Testis (tissue), 3 donors: ENCODE results near the gene SLC26A8. TPM values are rescaled to one million over a fixed set of nuclear protein-coding genes. Genes with fewer than 3 reads are reported as not detected.
"Not testable (repeated sequence)": the region's sequence is repeated elsewhere in the genome, so short reads cannot be mapped to it uniquely, and the experiment has no call there.

Experiments
- DNase-seq: peaks from one replicate; pipeline ENCODE4 v3.0.0-alpha.2; 2019
- H3K27ac ChIP-seq, 2 donors: fragments of 200-600 bp; sonication (generic); one replicate each; pipeline ENCODE4 v1.5.1; 2019
- H3K27me3 ChIP-seq: fragments of 200-600 bp; sonication (generic); one replicate; pipeline ENCODE4 v1.5.1; 2019
- H3K36me3 ChIP-seq: fragments of 200-600 bp; sonication (generic); one replicate; pipeline ENCODE4 v1.5.1; 2017; ENCODE audit warnings: low read depth; ENCODE audit errors: missing control alignments
- H3K4me1 ChIP-seq: fragments of 200-600 bp; sonication (generic); one replicate; pipeline ENCODE4 v1.5.1; 2019
- H3K4me3 ChIP-seq, 2 donors: fragments of 200-600 bp; sonication (generic); one replicate each; pipeline ENCODE4 v1.5.1; 2017 to 2019
- H3K9me3 ChIP-seq: fragments of 200-600 bp; sonication (generic); one replicate; pipeline ENCODE4 v1.5.1; 2017
- CTCF ChIP-seq, 3 experiments: fragments of 450-650 bp in 2 of 3; fragments of 200-600 bp in 1 of 3; sonication (generic) in 1 of 3; IDR thresholded peaks; one replicate each; pipeline ENCODE4 v1.5.1; 2016 to 2019; ENCODE audit warnings: antibody characterized with exemption in 3 of 3, mild to moderate bottlenecking in 2 of 3, moderate library complexity in 1 of 3
- POLR2A ChIP-seq: fragments of 450-650 bp; IDR thresholded peaks from one replicate; pipeline ENCODE4 v1.6.1; 2017; ENCODE audit warnings: antibody characterized with exemption, mild to moderate bottlenecking, moderate library complexity
- WGBS, 2 donors: methylation state at CpG; one replicate each; pipeline ENCODE4 v1.1.5; 2018; 5-methylcytosine and 5-hydroxymethylcytosine counted together
- intact Hi-C: fragments of 100-400 bp; cut with DNase I; formaldehyde crosslinking; loops from one replicate; pipeline ENCODE4 v1.15.1; 2023; ENCODE audit warnings: low total_unique reads
- polyA plus RNA-seq: library from polyadenylated mRNA; stranded (reverse); fragments of 350-450 nt; fragmentation: Illumina TruSeq; extraction: RNeasy Lipid Tissue Mini Kit (QIAGEN cat#74804); gene quantifications from one replicate; pipeline ENCODE4 v1.2.3, GENCODE V29; 2014; ENCODE audit warnings: low read depth, low replicate concordance; ENCODE audit not compliant: insufficient read depth
- total RNA-seq, 2 donors: library from RNA; depleted of rRNA; stranded (reverse); fragments of >200 nt; gene quantifications; one replicate each; pipeline ENCODE4 v1.2.3, GENCODE V29; 2016

Gene SLC26A8
- total and polyA plus RNA-seq, 3 donors from 2014 or later, result 52.0 to 160 (median 66.9) TPM

DNA sequence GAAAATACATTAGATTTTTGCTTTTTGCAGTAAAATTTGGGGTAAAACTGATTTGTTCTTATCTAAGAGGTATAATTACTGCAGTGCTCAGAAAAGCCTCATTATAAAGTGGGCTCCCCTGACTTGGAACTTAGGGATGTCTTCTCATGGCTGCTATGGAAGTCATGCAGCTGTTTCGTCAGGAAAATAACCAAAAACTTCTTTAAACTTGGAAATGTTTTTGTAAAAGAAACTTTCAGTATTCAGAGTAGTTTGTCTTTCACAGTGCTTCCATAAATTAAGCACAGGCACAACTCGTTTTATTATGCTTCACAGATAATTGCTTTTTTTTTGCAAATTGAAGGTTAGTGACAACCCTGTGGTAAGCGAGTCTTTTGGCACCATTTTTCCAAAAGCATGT lies 10.0 kb upstream of the SLC26A8 start:
- H3K4me3 ChIP-seq, result no peak overlapping the region
- H3K27me3 ChIP-seq, result no peaks in the 10 kb centered on the region
- H3K4me1 ChIP-seq, result peaks cover 10% of the 10 kb centered on the region
- intact Hi-C loops, result no loop called here
- WGBS, 2 donors, result 44 to 60% methylated on average over 3 of the region's 3 CpGs
- H3K9me3 ChIP-seq, result no peaks in the 10 kb centered on the region
- no peaks in the 10 kb centered on the region for H3K36me3 ChIP-seq
- H3K27ac ChIP-seq, result no peak overlapping the region
- DNase-seq, result no peak
- TF ChIP-seq CTCF (IDR thresholded peaks at IDR 0.05) (no peak), POLR2A (no peak)

GRCh38 chr6:36033935-36034334 lies 9.5 kb upstream of the SLC26A8 start:
- WGBS, 2 donors, result 76 to 78% methylated on average over 3 of the region's 3 CpGs
- TF ChIP-seq POLR2A (no peak), CTCF (IDR thresholded peaks at IDR 0.05) (no peak)
- H3K27ac ChIP-seq, result no peak overlapping the region
- no peak overlapping the region for H3K4me3 ChIP-seq
- H3K9me3 ChIP-seq, result no peaks in the 10 kb centered on the region
- H3K36me3 ChIP-seq, result no peaks in the 10 kb centered on the region
- no peaks in the 10 kb centered on the region for H3K27me3 ChIP-seq
- intact Hi-C loops, result no loop called here
- H3K4me1 ChIP-seq, result peaks cover 10% of the 10 kb centered on the region
- no peak for DNase-seq

GRCh38 chr6:36033144-36033543 lies 8.7 kb upstream of the SLC26A8 start:
- H3K36me3 ChIP-seq, H3K4me1 ChIP-seq, H3K4me3 ChIP-seq, H3K9me3 ChIP-seq, intact Hi-C loops, H3K27me3 ChIP-seq, DNase-seq, H3K27ac ChIP-seq: not testable (repeated sequence)
- 88 to 93% methylated on average over 10 of the region's 10 CpGs for WGBS, 2 donors

GRCh38 chr6:36032261-36032660 lies 7.8 kb upstream of the SLC26A8 start:
- Histone ChIP-seq H3K9me3 (no peaks in the 10 kb centered on the region), H3K27me3 (no peaks in the 10 kb centered on the region), H3K4me3 (no peak overlapping the region), H3K36me3 (no peaks in the 10 kb centered on the region), H3K4me1 (peaks cover 8% of the 10 kb centered on the region), H3K27ac (no peak overlapping the region)
- 44 to 55% methylated on average over 1 of the region's 1 CpG for WGBS, 2 donors
- no peak for DNase-seq
- intact Hi-C loops, result no loop called here
- no peak for TF ChIP-seq POLR2A
- no peak for TF ChIP-seq CTCF (IDR thresholded peaks at IDR 0.05)

DNA sequence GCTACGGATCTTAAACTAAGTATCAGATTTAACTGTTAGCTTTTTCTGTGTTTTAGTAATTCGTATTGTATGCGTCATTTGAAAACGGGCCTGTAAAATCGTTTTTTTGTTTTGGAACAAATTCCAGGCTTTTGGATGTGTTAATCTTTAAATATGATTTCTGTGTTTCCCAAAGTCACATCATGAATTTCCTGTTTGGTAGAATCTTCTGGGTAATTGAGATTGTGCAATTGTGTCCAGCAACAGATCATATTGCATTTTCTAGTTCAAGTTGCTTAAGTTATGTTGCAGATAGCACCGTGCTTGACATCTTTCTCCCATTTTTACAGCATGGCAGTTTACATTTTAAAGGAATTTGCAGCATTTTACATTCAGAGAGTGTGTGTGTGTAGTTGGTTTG lies 5.0 kb upstream of the SLC26A8 start:
- peak overlapping the region; percentile 93 to 98 for H3K4me3 ChIP-seq
- no peak for TF ChIP-seq CTCF (IDR thresholded peaks at IDR 0.05)
- no peak for TF ChIP-seq POLR2A
- WGBS, 2 donors, result 1% methylated on average over 6 of the region's 6 CpGs
- intact Hi-C loops, result loop anchor here (5.0 kb wide), 1 partner anchor 63 kb away; no protein-coding TSS in a partner anchor
- no peaks in the 10 kb centered on the region for H3K27me3 ChIP-seq
- peaks cover 5% of the 10 kb centered on the region for H3K4me1 ChIP-seq
- no peak for DNase-seq
- H3K9me3 ChIP-seq, result no peaks in the 10 kb centered on the region
- peak overlapping the region; percentile 69 to 94 for H3K27ac ChIP-seq
- no peaks in the 10 kb centered on the region for H3K36me3 ChIP-seq
